Large intestine (tissue), 3 donors: ENCODE measurements around the gene ZNF124. TPM values are rescaled to one million over a fixed set of nuclear protein-coding genes. Genes with fewer than 3 reads are reported as not detected.
"Not testable (repeated sequence)": the region's sequence is repeated elsewhere in the genome, so short reads cannot be mapped to it uniquely, and the experiment has no call there.

Experiments used
- DNase-seq, 2 donors: peaks; one replicate each; pipeline versions ENCODE4 v3.0.0 to v3.0.0-alpha.2; 2013
- H3K27ac ChIP-seq: one replicate; pipeline ENCODE4 v1.5.1; 2013; ENCODE audit warnings: low read length
- H3K27me3 ChIP-seq: 2 replicates; pipeline ENCODE4 v1.6.1; 2013; ENCODE audit warnings: low read length; ENCODE audit not compliant: control insufficient read depth, insufficient read depth
- H3K36me3 ChIP-seq: 2 replicates; pipeline ENCODE4 v1.6.1; 2013; ENCODE audit warnings: low read length; ENCODE audit not compliant: control insufficient read depth, insufficient read depth
- H3K4me1 ChIP-seq: one replicate; pipeline ENCODE4 v1.6.1; 2013; ENCODE audit warnings: low read length; ENCODE audit not compliant: control insufficient read depth, insufficient read depth
- H3K4me3 ChIP-seq: one replicate; pipeline ENCODE4 v1.5.1; 2013; ENCODE audit warnings: low read length
- H3K9me3 ChIP-seq: one replicate; pipeline ENCODE4 v1.6.1; 2013; ENCODE audit warnings: mild to moderate bottlenecking, low read depth, low read length, moderate library complexity; ENCODE audit not compliant: control insufficient read depth
- WGBS: methylation state at CpG from one replicate; pipeline ENCODE4 v1.1.5; 2013; ENCODE audit warnings: low lambda C conversion rate; ENCODE audit not compliant: insufficient coverage; 5-methylcytosine and 5-hydroxymethylcytosine counted together
- polyA plus RNA-seq: library from polyadenylated mRNA; unstranded; fragments of 120-200 nt; gene quantifications from one replicate; pipeline ENCODE4 v1.2.1, GENCODE V29; 2013

ZNF124 gene
- polyA plus RNA-seq, 1 donor: 13.5 TPM

DNA sequence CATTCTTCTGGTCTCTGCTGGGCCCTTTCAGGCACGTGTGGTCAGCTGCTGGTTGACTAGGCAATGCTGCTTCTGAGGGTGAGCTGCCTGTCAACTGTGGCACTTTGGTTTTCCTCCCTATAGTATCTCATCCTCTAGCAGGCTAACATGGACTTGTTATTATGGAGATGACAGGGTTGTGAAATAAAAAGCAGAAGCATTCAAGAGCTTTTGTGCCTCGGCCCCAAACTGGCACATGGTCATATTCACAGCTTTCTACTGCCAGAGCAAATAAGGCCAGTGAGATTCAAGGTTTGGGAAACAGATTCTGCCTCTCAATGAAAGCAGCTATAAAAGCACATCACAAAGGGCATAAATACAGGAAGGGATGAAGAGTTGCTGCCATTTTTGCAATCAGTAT is 1.6 kb upstream of the ZNF124 start:
- DNase-seq: no peak
- no CpG with 5 or more reads among the region's 2 CpGs for WGBS
- H3K9me3 ChIP-seq: no peaks in the 10 kb centered on the region
- H3K4me1 ChIP-seq: peaks cover 4% of the 10 kb centered on the region
- H3K4me3 ChIP-seq: no peak overlapping the region
- H3K36me3 ChIP-seq: no peaks in the 10 kb centered on the region
- H3K27me3 ChIP-seq: no peaks in the 10 kb centered on the region
- no peak overlapping the region for H3K27ac ChIP-seq

DNA sequence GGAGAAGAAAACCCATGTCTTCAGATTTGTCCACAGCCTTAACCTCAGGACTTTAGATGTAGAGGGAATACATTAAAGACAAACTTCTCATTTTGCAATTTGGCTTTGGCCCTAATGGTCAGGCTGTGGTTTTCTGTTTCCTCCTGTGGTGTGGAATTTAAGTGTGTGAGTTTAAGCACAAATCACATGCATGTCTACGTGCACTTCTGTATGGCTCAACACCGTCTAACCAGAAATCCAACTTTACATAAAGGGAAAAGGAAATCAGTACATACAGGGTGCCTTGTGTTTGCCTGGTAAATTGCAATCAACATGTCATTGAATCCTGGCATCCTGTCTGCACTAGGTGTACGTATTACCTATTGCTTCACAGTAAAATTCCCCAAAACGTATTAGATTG is 1.2 kb upstream of the ZNF124 start:
- Histone ChIP-seq H3K36me3 (no peaks in the 10 kb centered on the region), H3K9me3 (no peaks in the 10 kb centered on the region), H3K27ac (no peak overlapping the region), H3K27me3 (no peaks in the 10 kb centered on the region), H3K4me1 (peaks cover 4% of the 10 kb centered on the region), H3K4me3 (no peak overlapping the region)
- no peak for DNase-seq
- no CpG with 5 or more reads among the region's 4 CpGs for WGBS

DNA sequence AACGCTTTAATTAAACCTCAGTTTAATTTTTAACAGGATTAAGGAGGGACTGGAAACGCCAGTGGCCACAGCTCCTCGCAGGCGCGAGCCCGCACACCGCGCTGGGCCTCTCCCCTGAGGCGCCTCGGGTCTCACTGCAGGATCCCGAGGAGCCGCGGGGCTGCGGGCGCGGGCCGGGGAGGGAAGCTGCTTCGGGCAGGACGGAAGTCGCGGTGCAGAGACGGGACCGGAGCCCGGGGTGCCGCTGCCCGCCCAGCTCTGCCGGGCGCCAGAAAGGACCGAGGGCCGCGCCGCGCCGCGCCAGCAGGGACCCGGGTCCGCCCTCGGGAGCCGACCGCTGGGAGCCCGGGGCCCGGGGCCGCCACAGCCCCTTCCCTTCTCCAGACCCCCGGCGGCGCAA is 377 bp downstream of the ZNF124 start:
- H3K27me3 ChIP-seq, H3K36me3 ChIP-seq, H3K9me3 ChIP-seq, H3K27ac ChIP-seq, DNase-seq, H3K4me1 ChIP-seq, H3K4me3 ChIP-seq: not testable (repeated sequence)
- WGBS: no CpG with 5 or more reads among the region's 46 CpGs

DNA sequence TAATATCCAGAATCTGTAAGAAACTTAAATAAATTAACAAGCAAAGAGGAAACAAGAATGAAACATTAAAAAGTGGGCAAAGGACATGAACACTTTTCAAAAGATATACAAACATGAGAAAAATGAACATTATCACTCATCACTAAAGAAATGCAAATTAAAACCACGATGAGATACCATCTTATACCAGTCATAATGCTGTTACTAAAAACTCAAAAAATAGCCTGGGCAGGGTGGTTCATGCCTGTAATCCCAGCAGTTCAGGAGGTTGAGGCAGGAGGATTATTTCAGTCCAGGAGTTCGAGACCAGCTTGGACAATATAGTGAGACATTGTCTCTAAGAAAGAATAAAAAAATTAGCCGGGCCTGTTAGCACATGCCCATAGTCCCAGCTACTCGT is 6.1 kb downstream of the ZNF124 start:
- Histone ChIP-seq H3K4me3 (no peak overlapping the region), H3K4me1 (peaks cover 4% of the 10 kb centered on the region), H3K27me3 (no peaks in the 10 kb centered on the region), H3K36me3 (peaks cover 3% of the 10 kb centered on the region), H3K27ac (no peak overlapping the region), H3K9me3 (peaks cover 36% of the 10 kb centered on the region)
- DNase-seq: no peak
- 95% methylated on average over 4 of the region's 4 CpGs for WGBS

DNA sequence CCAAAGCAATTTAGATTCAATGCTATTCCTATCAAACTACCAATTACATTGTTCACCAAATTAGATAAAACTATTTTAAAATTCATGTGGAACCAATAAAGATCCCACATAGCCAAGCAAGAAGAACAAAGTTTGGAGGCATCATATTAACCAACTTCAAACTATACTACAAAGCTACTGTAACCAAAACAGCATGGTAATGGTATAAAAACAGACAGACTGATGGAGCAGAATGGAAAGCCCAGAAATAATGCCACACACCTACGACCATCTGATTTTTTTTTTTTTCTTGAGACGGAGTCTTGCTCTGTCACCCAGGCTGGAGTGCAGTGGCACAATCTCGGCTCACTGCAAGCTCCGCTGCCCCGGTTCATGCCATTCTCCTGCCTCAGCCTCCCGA is 7.1 kb downstream of the ZNF124 start:
- no CpG with 5 or more reads among the region's 6 CpGs for WGBS
- no peak overlapping the region for H3K4me3 ChIP-seq
- peaks cover 3% of the 10 kb centered on the region for H3K36me3 ChIP-seq
- no peaks in the 10 kb centered on the region for H3K27me3 ChIP-seq
- peaks cover 4% of the 10 kb centered on the region for H3K4me1 ChIP-seq
- peaks cover 41% of the 10 kb centered on the region for H3K9me3 ChIP-seq
- H3K27ac ChIP-seq: no peak overlapping the region
- no peak for DNase-seq

DNA sequence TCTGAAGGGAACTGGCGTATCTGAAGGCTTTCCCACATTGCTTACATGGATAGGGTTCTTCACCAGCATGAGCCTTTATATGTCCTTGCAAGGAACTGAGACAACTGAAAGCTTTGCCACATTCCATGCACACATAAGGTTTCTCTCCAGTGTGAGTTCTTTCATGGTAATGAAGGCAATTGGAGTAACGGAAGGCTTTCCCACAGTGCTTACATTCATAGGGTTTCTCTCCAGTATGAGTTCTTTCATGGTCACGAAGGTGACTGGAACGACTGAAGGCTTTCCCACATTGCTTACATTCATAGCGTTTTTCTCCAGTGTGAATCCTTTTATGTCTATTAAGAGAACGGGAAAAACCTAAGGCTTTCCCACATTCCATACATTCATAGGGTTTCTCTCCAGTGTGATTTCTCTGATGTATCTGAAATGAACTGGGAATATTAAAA is 15.0 kb downstream of the ZNF124 start:
- H3K27ac ChIP-seq: no peak overlapping the region
- no peak overlapping the region for H3K4me3 ChIP-seq
- H3K4me1 ChIP-seq: no peaks in the 10 kb centered on the region
- H3K36me3 ChIP-seq: peaks cover 39% of the 10 kb centered on the region
- no peak for DNase-seq
- 100% methylated on average over 2 of the region's 6 CpGs for WGBS
- no peaks in the 10 kb centered on the region for H3K27me3 ChIP-seq
- peaks cover 37% of the 10 kb centered on the region for H3K9me3 ChIP-seq

DNA sequence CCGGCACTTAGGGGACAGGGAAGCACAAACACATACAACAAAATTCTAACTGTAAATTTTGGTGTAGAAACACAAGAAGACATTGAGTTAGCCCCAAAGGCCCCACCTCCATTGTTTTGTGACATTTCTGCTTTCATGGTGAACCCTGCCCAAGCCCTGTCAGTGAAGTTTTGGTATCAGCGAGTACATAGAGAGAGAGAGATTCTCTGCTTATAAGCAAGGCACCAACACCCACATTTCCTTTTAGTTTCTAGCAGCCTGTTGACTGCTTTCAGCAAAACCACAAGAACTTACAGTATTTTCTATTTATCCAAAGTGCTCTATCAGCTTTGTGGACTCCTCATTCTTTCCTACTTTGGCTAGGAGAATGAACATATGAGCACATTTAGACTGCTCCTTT is 24.0 kb downstream of the ZNF124 start:
- Histone ChIP-seq H3K36me3 (peaks cover 6% of the 10 kb centered on the region), H3K4me3 (no peak overlapping the region), H3K9me3 (peaks cover 38% of the 10 kb centered on the region), H3K4me1 (no peaks in the 10 kb centered on the region), H3K27me3 (no peaks in the 10 kb centered on the region), H3K27ac (no peak overlapping the region)
- no peak for DNase-seq
- no CpG with 5 or more reads among the region's 2 CpGs for WGBS

DNA sequence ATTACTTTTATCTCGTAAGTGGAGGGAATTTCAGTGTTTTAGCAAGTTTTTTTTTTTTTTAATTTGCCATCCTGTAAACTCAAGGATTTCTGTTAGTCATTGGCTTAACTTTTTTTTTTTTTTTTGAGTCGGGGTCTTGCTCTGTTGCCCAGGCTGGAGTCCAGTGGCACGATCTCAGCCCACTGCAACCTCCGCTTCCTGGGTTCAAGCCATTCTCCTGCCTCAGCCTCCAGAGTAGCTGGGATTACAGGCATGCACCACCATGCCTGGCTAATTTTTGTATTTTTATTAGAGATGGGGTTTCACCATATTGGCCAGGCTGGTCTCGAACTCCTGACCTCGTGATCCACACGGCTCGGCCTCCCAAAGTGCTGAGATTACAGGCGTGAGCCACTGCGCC is 24.7 kb downstream of the ZNF124 start:
- H3K27ac ChIP-seq, DNase-seq, H3K4me1 ChIP-seq, H3K4me3 ChIP-seq, H3K27me3 ChIP-seq, H3K36me3 ChIP-seq: not testable (repeated sequence)
- WGBS: no CpG with 5 or more reads among the region's 10 CpGs
- H3K9me3 ChIP-seq: peaks cover 37% of the 10 kb centered on the region

GRCh38 chr1:247146671-247147070 is 25.1 kb downstream of the ZNF124 start:
- DNase-seq: no peak
- WGBS: no CpG with 5 or more reads among the region's 3 CpGs
- Histone ChIP-seq H3K27ac (no peak overlapping the region), H3K27me3 (no peaks in the 10 kb centered on the region), H3K36me3 (peaks cover 6% of the 10 kb centered on the region), H3K4me1 (no peaks in the 10 kb centered on the region), H3K9me3 (peaks cover 39% of the 10 kb centered on the region), H3K4me3 (no peak overlapping the region)

GRCh38 chr1:247145279-247145678 is 26.5 kb downstream of the ZNF124 start:
- Histone ChIP-seq H3K4me1 (no peaks in the 10 kb centered on the region), H3K4me3 (no peak overlapping the region), H3K27me3 (no peaks in the 10 kb centered on the region), H3K27ac (no peak overlapping the region), H3K9me3 (peaks cover 44% of the 10 kb centered on the region), H3K36me3 (peaks cover 6% of the 10 kb centered on the region)
- 100% methylated on average over 1 of the region's 6 CpGs for WGBS
- no peak for DNase-seq

DNA sequence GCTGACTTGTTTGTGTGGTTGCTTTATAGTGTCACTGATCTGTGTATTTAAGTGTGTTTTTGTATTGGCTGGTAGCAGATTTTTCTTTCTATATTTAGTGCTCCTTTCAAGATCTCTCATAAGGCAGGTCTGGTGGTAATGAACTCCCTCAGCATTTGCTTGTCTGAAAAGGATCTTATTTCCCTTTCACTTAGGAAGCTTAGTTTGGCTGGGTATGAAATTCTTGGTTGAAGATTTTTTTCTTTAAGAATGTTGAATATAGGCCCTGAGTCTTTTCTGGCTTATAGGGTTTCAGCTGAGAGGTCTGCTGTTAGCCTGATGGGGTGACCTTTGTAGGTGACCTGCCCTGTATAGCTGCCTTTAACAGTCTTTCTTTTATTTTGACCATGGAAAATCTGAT is 32.3 kb downstream of the ZNF124 start:
- H3K27ac ChIP-seq, DNase-seq, H3K4me3 ChIP-seq, H3K27me3 ChIP-seq, H3K4me1 ChIP-seq, H3K36me3 ChIP-seq: not testable (repeated sequence)
- H3K9me3 ChIP-seq: peaks cover 22% of the 10 kb centered on the region
